ENCODE results near the gene MSI2.

MSI2 gene

DNA sequence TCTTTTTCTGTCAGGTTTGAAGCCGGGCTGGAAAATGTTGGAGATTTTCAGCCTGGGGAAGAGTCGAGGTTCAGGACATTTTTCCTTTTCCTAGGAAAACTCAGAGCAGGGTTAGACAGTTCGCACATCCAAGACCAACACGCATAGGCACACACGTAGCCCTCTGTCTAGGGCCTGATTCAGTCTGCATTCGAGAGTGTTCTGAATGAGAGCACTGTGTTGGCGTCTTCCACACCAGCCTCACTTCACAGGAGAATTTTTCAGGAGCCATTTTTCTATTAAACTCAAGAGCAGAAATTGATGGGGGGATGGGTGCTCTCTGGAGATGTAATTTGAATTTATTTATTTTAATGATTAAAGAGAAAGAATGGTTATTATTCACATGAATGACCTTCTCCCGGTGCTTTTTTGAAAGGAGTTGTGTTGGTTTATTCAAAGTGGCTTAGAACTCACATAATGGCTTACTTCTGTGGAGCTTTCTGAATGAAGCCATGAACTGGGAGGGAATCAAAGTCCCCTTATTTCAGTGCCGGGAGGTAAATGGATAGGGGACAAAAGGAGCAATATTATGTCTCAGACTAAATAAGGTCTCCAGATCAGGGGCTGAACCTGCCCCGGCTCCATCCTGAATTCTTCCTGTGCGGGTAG is 294.5 kb downstream of the MSI2 start:
- no peak for DNase-seq

DNA sequence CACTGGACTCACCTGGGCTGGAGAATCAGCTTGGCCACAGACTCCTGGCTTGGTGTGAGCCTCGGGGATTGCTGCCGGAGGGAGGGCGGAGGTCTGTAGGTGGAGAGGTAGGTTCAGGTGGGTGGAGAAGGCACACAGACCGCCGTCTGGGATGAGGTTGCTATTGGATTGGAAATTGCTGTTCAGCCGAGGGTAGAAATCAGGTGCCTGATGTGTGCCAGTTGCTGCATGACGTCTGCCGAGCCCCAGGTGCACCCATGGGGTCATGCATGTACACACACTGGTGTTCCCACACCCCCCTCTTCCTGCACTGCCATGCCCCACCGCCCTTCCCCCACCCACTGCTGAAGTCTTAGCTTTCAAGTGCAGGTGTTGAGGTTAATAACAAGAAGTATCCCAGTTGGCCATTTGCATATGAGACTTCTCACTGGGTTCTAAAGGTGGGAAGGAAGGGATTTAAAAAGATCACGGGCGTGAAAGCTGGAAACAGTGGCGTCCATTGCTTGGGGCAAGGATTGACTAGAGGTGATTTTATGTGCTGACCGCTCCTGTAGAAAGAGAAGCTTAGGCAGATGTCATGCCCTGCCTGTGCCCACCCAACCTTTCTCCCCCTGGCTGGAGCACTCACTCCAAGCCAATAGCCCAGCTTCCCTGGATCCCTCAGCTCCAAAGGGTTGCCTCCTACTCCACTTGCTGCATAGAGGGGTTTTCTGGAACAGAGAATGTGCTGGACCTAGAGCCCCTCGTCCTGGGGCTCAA is 295.2 kb downstream of the MSI2 start:
- DNase-seq: no peak

DNA sequence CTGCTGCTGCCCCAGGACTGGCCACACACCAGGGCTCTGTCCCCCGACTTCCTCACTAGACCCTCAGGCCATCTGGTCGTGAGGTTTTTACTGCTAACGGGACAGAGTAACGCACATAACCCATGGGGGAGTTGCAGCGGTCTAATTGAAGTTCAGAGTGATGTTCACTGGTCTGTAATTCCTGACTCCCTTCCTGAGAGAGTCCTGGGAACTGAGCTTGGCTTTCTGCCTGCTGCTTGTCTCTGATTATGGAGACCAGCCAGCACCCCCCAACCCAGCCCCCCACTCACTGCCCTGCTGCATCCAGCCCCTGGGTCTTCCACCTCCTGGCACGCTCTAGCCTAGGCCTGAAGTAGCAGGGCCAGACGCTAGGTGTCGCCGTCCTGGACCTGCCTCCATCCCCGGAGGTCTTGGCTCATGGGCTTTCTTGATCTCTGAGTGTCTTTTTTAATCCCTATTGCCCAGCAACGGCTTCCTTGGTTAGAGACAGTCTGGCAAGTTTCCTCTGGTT is 295.8 kb downstream of the MSI2 start:
- DNase-seq: no peak

DNA sequence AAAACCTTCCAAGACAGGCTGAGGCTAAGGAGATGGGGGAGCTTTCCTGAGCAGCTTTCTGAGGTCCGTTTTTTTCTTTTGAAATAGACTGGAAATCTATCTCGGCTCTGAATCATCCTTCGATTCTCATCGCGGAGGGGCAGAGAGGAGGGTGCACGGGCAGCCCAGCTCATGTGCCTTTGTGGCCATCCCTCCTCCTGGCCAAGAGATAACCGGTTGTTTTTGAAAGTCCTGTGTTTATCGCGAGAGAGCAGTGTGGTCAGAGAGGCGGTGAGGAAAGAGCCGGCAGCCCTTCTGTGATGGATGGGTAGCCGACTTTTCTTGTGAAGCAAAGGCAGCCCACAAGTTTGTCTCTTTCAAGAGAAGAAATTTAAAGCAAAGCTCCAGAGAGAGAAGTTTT is 297.2 kb downstream of the MSI2 start:
- no peak for DNase-seq

DNA sequence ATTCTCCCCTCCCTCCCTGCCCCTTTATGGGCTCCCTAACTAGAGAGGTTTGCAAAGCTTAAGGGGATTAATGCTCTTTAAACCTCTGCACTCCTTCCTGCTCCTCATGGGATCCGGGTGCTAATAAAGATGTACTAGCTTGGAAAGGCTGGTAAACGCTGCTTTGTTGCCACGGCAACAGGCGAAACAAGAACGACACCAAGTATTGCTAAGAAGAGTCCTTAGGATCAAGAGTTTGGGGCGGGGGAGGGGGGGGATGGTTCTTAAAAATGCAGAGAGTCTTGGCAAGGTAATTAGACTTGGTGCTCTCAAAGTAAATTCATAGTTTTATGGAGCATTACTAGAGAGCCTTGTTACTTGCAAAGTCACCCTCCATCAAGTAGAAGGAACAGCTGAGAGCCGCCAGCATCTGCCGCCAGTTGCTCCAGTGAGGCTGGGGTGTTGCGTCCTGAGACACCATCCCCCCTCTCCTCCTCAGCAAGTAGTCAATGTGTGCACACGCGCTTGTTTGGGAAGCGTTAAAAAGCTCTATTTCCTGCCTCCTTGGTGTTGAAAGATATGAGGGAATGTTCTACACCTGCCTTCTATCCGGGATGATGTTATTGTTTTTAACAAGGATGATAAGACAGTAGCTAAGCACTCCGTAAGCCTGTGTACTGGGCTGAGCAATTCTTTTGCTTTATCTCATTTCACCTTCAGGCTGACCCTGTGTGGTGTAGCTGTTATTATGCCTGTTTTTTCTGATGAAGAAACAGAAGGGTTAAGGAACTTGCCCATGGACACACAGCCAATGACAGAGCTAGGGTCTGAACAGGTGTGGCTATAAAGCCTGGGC is 297.9 kb downstream of the MSI2 start:
- no peak for DNase-seq

DNA sequence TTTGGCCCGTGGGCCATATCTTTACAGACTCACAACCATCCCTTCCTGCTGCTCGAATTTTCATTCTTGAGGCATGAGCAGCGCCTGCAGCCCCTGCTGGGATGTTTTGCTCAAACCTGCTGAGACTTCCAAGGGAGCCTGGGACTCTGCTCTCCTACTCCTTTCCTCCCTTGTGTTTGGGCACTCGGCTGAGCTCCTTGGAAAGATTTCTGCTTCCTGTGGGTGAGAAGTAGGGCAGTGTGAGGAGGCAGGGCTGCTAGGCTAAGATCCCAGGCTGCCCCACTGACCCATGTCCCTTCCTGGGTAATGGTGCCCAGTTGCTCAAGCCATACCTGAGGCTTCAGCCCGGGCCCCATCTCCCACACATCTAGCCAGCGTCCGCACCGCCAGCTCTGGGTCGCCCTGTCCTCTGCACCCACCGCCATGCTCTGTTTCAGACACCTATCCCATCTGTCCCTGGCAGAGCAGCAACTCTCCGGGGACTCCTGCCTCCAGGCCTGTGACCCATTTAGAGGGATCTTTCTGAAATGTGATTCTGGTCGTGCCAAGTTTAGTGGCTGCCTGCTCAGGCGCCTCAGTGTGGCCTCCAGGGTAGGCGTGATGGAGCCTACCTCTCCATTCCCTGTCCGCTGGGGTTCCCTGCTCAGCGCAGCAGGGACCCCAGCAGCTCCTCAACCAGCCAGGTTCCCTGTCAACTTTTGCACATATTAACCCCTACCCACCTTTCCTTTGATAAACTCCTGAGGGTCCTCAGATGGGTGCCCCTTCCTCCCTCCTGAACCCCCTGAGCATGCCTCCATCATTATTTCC is 298.7 kb downstream of the MSI2 start:
- DNase-seq: no peak

DNA sequence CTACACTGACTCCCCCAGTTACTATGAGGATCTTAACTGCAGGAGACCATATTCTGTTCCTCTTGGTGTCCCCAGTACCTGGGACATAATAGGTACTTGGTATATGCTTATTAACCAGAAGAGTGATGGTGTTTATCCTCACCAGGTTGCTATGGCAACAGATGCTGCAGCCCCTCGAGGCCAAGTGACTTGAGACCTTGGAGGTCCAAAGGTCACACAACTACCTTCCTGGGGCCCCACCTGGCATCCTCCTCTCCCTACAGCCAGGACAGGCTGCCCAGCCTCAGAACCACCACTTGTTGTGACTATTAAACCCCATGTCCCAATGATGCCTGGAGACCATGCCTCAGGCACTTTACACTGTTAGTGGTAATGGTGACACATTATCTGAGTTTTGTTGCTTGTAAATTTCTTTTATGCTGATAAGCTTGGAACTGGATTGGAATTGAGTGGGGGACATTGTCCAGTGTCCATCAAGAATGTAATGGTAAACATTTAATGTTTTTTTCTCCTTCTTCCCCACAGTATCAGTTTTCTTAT is 299.4 kb downstream of the MSI2 start:
- no peak for DNase-seq

DNA sequence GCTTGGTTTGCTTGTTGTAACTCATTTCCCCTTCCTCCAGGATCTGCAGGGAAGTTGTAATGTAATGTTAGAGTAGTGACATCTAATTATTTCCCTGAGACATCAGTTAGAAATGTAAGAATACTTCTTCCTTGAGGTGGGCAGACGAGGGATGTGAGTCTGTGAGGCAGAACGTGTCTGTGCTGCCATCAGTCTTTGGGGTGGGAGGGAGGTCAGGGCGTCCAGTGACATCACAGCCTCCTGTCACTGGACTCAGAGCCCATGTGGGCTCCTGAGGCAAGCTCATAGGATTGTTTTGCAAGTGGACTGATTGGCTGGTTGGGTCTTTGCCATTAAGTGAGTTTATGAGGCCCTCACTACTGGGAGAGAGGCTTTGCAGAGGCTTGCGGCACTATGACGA is 300.0 kb downstream of the MSI2 start:
- no peak for DNase-seq

DNA sequence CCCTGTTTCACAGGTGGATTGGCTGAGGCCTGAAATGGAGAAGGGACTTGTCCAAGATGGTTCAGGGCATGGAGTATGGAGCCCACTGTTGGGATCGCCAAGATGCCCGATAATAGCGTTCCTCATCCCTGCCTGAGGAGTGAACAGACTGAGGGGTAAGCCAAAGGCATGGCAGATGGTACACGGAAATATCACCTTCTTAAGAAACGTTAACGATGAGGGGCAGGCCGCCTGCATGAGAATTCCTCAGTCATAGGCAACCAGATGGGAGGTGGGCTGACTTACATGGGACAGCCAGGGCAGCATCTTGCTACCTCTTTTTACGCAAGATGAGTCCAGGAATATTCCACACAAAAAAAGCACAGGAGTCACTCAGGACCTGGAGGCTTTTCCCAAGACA is 300.7 kb downstream of the MSI2 start:
- no peak for DNase-seq

DNA sequence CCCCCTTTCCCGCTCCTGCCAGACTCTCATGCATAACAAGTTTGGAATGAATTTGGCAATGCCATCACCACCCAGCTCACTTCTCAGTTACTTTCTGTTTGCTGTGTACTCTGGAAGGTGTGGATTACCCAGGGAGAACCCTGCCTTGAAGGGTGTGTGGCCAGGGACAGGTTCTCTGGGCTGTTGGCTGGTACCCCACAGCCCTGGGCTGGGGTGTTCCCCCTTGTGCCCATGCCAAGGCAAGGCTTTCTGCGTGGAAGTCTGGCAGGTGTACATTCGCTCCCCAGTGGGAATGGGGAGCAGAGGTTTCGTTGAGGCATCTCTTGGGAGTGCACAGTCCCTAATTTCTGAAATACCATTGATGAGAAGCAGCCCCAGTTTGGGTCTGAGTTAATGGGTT is 301.1 kb downstream of the MSI2 start:
- DNase-seq: no peak

DNA sequence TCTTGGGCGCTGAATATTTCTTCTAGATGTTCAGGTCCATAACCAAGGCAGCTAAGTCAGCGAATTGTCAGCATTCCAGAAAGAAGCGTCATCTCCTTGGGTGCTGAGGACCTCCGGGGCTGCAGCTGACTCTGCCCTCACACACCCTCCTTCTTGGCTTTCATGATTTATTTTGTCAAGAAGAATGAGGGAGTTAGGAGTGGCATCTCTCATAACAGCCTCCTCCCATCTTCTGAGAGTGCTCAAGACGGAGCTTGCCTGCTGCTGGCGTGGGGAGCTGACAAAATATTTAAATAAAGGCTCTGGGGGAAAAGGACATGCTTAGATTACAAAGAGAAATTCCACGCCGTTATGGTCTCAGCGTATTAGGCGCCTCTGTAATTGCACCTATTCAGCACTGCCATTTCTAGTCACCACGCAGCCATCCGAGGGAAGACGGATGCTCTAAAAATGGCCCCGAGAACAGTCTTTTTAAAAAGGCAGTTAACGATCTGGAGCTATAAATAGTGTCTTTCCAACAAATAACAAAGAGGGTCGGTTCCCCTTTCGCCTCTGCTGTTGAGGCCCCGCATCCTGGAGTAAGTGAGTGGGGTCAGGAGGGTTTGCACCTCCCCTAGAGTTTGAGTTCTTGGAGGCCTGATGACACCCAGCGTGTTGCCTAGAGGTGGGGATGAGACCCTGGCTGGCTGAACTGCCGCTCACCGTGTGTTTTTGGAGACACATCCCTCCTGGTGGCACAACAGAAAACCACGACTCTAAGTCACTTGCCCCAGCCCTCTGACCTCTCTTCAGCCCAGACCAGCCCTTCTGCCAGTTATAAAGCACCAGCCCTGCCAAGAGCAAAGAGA is 301.7 kb downstream of the MSI2 start:
- no peak for DNase-seq

DNA sequence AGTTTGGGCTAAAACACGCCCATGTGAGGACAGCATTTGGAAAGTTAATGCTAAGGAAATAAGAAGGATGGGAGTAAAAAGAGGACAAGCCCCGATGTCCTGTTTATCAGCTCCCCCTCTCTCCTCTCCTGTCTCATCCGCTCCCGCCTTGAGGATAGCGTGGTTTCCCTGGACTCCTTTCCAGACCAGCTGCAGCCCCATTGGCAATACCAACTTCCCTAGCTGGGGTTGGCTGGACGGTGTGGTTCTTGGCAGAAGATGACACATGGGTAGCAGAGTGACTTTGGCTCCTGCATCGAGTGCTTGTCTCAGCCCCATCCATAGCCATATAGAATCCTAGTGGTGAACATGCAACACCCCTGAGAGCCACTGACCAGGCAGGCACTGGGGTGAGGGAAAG is 302.9 kb downstream of the MSI2 start:
- no peak for DNase-seq

DNA sequence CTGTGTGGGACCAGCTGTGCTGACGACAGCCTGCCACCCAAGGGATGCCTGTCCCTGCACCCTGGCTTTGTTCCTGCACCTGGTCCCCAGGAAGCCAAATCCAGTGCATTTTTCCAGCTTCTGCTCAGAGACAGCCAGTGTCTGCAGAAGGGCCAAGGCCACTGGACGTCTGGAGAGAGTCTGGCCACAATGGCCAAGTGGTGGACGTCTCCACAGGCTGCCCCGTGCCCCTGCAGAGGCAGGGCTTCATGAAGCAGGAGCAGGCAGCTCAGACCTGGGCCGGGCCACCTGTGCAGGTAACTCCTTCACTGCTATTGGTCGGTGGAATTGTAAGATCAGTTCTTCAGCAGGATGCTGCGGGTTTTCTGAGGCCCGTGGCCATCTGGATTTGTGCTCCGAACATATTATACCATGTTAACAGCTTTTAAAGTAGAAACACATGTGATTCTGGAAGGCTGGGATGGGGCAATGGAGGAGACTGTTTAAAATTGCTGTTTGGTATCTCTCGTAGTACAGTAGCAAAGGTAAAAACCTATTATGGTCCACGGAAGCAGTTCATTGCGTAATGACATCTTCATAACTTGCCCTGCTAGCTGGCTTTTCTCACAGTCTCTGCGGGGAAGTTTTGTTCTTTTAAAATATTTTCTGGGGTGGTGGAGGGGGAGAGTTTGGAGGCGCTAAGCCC is 303.5 kb downstream of the MSI2 start:
- no peak for DNase-seq

DNA sequence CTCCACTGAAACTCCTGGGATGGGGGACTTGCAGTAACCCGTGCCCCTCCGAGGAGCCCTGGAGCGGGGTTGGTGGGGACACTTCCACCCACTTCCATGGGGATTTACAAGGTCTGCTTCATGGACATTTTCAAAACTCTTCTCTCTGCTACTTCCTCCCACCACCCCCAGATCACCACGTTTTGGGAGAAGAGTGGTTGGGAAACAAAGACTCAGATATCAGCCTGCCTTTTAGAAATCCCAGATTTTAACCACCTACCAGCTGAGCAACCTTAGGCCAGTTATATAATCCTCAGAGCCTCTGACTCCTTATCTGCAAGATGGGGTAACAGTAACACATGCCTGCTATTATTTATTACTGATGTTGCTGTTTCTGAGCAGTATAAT is 304.0 kb downstream of the MSI2 start:
- DNase-seq: no peak

DNA sequence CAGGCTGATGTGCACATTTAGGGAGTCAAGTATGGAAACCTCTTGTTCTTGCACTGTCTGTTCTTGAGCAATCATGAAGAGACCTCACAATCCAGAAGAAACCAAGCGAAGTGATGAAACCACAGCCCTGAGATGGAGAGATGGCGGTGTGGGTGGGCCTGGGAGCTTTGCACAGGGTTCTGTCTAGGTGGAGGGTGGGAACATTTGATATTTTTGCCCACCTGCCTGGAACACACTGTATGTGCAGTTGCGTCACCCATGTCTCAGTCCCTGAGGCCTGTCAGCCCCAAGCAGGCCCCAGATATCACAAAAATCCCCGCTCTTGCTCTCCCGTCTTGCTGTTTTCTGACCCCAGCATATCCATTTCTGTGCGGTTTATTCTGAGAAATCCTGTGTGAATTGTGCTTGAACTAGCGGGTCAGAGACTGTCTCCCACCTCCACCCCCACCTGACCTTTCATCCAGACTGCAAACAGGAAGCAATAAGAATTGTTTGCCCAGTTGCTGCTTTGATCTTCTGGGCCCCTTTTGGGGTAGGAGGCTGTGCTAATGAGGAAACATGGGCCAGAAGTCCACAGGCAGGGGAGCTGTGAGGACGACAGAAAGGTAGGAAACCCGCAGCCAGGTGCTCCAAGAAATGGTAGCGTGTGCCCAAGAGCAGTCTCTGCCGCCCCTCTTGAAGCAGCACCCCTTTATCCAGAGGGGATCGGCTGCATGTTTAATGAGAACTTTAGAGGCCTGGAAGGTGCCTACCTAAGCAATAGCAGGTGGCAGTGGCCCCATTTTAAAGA is 304.9 kb downstream of the MSI2 start:
- DNase-seq: no peak

DNA sequence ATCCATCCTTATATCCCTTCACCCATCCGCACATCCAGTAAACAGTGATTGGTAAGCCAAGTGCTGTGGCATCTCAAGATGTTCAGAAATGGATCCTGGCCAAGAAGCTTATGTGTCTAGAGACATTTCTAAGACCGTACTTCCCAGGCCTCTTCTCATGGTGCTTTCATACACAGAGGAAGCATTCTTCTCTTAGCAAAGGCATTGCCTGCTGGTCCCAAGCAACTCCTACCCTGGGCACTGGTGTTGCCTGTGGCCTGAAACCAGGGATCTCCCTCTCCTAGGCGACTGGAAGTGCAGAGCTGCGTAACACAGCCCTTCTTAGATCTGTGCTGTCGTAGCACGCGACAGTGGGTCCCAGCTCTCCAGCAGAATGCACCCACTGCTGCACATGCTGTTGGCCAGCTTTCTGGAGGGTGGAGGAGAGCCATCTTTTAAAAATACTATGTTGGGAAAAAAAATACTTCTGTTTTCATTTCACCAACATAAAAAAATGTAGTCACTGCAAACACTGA is 305.9 kb downstream of the MSI2 start:
- DNase-seq: no peak

DNA sequence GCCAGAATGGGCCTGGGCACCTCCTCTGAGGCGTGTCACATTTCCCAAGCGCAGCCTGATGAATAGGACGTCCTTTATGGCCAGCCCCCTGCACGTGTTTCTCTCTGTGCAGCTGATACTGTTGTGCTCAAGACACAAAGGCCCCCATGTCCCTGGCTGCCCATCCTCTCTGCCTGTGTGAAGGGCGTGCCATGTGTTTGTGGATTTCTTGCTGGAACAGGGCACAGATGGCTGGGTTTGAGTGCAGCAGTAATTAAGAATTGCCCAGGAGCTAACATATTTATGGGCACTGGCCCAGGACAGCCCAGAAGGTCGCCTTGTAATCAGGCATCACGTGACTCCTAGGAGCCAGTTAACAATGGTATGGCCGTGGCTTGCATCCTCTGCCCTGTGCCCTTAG is 307.6 kb downstream of the MSI2 start:
- no peak for DNase-seq

DNA sequence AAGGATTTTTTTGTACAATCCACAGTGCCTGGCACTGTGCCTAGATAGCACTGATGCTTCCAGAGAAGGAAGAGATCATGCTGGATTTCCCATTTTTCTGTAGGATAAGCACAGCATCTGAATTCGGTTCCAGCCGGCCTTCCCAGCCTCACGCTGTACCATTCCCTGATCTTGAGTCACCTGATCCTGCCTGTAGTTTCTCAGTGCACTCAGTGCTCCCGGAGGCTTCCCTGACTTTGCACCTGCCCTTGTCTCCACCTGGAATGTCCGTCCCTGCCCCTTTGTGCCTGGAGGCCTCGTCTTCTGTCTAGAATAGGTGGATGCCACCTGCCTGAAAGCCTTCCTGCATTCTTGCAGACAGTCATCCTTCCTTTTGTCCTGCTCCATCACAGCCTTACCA is 308.9 kb downstream of the MSI2 start:
- no peak for DNase-seq

DNA sequence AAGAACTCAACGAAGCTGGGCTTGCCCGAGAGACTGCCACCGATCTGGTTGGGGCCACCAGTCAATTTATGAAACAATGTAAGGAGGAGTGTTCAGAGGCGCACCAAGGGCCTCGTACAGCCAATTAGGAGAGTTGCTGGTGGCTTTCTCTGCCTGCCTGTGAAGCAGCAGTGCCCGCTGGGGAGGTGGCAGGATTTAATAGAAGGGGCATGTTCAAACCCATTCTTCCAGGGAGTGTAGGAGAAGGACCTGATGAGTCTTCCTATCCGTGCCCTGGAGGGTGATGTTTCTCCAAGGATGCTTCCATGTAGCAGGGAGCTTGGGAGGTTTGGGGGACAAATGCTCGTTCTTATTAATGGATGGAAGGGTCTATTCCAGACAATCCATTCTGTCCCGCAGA is 310.4 kb downstream of the MSI2 start:
- DNase-seq: no peak

DNA sequence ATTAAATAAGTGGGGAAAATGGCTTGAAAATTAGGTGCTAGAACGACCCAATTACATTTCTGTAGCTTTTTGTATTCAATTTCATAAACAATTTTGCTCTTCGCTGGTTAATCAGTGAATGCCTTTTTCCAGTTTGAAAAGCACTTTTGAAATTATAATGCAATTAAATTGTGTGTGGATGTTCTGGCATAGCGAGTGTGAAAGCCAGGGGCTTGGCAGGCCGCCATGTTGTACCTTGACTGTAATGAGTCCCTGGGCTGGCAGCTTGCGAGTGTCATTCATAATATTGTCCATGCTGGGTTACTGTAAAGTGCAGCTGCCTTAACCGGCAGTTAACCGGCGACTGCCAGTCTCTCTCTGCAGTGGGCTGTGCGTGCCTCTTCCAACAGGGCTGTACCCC is 310.9 kb downstream of the MSI2 start:
- DNase-seq: no peak
